GM12891 (cell line): ENCODE results near the gene CDH13.

Experiments
- DNase-seq: peaks from one replicate; pipeline ENCODE4 v3.0.0; 2011; ENCODE audit warnings: low spot score; ENCODE audit not compliant: insufficient read length
- FAIRE-seq: peaks from 2 replicates; lab custom pipeline; 2011; peaks lifted over from hg19 to GRCh38; lab: Jason Lieb, UNC
- PAX5 ChIP-seq: IDR thresholded peaks from 2 replicates; pipeline ENCODE4 v1.6.1; 2011; ENCODE audit warnings: low read length, moderate library complexity, mild to moderate bottlenecking; ENCODE audit not compliant: insufficient read depth, severe bottlenecking
- POLR2A ChIP-seq: IDR thresholded peaks from 2 replicates; pipeline ENCODE4 v1.6.1; 2011; ENCODE audit warnings: low read depth, low read length, control low read depth
- POLR2AphosphoS5 ChIP-seq: IDR thresholded peaks from 2 replicates; pipeline ENCODE4 v1.6.1; 2011; ENCODE audit warnings: low read depth, low read length, control low read depth
- POU2F2 ChIP-seq: IDR thresholded peaks from 2 replicates; pipeline ENCODE4 v1.6.1; 2011; ENCODE audit warnings: low read depth, mild to moderate bottlenecking, control low read depth, low read length, moderate library complexity
- SPI1 ChIP-seq: IDR thresholded peaks from 2 replicates; pipeline ENCODE4 v1.6.1; 2011; ENCODE audit warnings: low read depth, low read length, control low read depth
- TAF1 ChIP-seq: IDR thresholded peaks from 2 replicates; pipeline ENCODE4 v1.6.1; 2011; ENCODE audit warnings: low read depth, low read length, control low read depth

Gene CDH13

DNA sequence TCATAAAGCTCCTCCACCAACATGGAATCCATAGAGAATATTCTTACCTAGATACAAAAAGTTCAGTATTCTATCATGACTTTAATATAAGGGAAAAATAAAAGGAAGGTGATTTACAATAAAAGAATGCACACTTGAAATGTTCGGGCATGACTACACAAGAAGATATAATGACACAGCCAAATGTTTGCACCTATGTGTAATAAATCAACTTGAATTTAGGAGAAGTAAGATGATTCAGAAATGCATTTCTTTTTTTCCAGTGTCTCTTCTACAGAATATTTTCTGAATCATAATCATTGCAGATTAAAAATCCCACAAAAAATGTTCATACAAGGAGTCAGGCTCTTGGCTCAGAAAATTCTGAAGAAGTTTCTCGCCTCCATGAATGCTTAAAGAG, 777.0 kb downstream of the CDH13 start:
- TF ChIP-seq TAF1 (no peak), POLR2A (no peak), POLR2AphosphoS5 (no peak), SPI1 (no peak), POU2F2 (no peak), PAX5 (no peak)
- DNase-seq (no peak), FAIRE-seq (no peak)

DNA sequence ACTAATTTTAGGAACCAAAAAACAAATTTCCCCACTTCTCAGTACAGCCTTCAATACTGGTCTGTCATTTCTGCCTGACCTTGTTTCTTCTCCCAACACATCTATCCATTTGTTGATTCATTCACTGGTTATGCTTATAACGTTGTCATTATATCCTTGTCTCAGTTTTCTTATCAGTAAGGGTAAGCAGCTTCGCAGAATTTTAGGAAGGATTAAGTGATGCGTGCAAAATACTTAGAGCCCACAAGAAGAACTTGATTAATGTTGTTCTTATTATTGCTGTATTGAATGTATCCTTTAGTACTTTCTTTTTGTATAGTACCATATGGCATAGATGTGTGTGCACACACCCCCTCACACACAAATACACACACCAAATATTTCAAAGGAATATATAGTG, 777.5 kb downstream of the CDH13 start:
- no peak for DNase-seq
- TF ChIP-seq SPI1 (no peak), POLR2A (no peak), TAF1 (no peak), POU2F2 (no peak), PAX5 (no peak), POLR2AphosphoS5 (no peak)
- no peak for FAIRE-seq

DNA sequence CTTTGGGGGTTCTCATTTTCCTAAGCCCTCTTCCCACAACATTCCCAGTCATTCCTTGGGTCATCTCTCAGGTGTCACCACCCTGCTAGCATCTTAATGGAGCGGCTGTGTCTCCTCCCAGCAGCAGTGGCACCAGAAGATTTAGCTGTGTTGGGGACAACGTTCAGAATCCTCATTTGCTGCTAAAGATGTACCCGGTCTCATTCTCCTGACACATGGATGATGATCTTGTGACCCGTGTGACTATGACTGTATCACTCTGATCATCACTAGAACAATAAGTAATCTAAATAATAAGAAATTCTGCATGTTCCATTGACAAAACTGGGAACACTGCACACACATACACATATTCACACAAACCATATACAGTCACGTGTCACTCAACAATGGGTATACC, 781.2 kb downstream of the CDH13 start:
- no peak for FAIRE-seq
- no peak for TF ChIP-seq POU2F2
- TF ChIP-seq TAF1 = no peak
- no peak for TF ChIP-seq PAX5
- TF ChIP-seq POLR2AphosphoS5 = no peak
- no peak for TF ChIP-seq SPI1
- TF ChIP-seq POLR2A = no peak
- no peak for DNase-seq

DNA sequence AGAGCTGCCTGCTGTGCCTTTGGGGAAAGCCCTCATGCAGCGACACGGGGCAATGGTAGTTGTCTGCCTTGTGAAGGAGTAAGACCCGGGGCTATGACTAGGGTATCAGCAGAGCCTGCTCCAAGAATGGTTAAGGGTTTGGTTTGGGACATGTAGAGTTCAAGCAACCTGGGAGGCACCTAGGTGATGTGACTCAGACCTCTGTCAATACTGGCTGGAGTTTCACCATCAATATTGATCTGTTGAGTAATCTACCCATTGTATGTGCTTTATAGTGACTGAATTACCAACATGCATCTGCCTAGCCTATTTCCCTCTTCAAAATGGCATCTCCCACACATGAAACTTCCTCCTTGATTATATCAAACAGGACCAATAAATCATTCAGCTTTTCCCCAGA, 782.6 kb downstream of the CDH13 start:
- TF ChIP-seq SPI1 = no peak
- no peak for TF ChIP-seq POLR2AphosphoS5
- no peak for TF ChIP-seq TAF1
- TF ChIP-seq POLR2A = no peak
- TF ChIP-seq PAX5 = no peak
- no peak for DNase-seq
- no peak for FAIRE-seq

DNA sequence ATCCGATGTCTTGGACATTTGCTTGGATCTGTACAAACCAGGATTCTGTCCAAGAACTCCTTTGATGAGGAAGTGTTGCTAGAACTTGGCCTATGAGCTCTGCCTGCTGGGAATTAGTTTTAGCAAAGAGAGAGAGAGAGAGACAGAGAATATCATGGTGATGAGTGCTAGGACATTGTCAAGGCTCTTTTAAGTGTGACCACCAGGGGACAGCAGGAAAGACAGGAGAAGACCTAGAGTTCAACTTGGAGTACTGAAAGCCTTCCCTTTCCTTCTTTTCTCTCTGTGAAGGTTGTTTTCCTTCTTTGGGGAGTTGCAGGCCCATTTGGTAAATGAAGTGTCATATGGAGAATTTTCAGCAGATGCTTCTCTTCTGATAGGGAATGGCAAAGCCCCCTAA, 791.8 kb downstream of the CDH13 start:
- FAIRE-seq (no peak), DNase-seq (no peak)
- TF ChIP-seq POU2F2 (no peak), SPI1 (no peak), PAX5 (no peak), POLR2AphosphoS5 (no peak), POLR2A (no peak), TAF1 (no peak)

DNA sequence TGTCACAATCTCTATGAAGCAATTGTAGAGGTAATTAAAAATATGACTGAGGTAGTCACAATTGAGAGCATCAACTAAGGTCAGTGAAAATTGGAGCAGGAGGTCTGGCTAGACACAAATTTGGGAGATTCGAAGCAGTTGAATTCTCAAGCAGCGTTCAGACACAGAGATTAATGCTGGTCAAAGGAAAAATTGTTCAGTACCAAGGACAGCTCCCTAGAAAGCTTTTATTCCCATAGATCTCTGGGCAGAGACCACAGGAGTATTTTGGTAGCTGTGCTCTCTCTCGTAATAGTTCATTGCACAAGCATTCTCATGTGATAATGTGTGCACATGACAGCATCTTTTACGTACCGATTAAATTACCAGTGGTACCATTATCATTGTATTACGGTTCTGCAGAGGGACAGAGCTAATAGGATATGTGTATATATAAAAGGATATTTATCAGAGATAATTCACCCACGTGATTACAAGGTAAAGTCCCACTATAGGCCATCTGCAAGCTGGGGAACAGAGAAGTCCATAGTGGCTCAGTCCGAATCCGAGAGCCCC, 793.5 kb downstream of the CDH13 start:
- no peak for TF ChIP-seq PAX5
- no peak for TF ChIP-seq POLR2AphosphoS5
- no peak for TF ChIP-seq TAF1
- TF ChIP-seq SPI1 = no peak
- no peak for TF ChIP-seq POLR2A
- no peak for DNase-seq
- no peak for FAIRE-seq

DNA sequence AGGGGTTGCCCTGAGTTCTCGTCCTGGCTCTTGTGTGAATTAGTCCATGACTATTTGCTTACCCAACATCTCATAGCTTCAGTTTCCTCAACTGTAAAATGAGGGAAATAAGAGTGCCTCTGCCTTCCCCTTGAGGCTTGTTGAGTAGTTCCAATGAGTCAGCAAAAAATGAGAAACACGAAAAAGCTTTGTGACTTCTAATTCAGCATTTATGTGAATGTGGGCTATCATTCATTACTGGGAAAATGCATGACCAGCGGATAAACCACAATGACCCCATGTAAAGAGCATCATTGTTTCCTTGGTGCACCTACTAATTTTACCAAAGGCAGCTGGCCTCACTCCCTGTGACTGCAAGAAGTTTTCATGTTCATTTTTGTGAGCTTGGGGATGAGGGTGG, 806.4 kb downstream of the CDH13 start:
- TF ChIP-seq POLR2AphosphoS5 (no peak), POLR2A (no peak), SPI1 (no peak), TAF1 (no peak), PAX5 (no peak), POU2F2 (no peak)
- FAIRE-seq (no peak), DNase-seq (no peak)

DNA sequence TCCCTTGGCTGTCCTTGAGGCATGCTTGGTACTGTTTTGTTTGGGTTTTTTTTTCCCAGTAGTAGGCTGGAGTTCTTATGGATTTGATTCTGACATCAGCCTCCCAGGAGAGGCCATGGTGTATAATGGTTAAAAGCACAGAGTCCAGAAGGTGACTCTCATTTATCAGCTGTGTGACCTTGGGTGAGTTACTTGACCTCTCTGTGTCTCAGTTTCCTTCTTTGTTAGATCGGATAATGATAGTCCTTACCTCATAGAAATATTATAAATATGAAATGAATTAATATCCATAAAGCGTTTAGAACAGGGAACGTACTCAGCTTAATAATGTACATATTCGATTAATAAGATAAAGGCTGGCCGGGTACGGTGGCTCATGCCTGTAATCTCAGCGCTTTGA, 810.3 kb downstream of the CDH13 start:
- DNase-seq (no peak), FAIRE-seq (no peak)
- TF ChIP-seq PAX5 = no peak
- TF ChIP-seq POU2F2 = no peak
- no peak for TF ChIP-seq POLR2A
- TF ChIP-seq POLR2AphosphoS5 = no peak
- no peak for TF ChIP-seq TAF1
- TF ChIP-seq SPI1 = no peak

DNA sequence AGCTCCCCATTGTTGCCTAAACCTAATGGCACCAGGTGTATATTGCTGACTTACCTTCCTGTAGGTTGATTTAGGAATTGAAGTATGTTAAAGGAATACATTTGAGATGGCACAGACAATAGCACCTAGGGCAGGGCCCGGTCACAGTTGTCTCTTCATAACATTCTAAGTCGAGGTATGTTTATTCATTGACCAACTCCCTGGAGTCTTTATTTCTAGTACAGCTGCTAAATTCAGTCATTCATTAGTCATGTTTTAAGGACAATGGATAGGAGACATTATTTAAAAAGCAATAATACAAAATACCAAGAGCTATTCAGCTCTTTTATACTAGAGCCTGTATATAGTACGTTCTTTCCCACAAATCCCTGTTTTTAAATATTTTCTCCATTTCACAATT, 811.6 kb downstream of the CDH13 start:
- no peak for TF ChIP-seq SPI1
- TF ChIP-seq POLR2A = no peak
- no peak for TF ChIP-seq POLR2AphosphoS5
- TF ChIP-seq TAF1 = no peak
- TF ChIP-seq PAX5 = no peak
- no peak for TF ChIP-seq POU2F2
- no peak for DNase-seq
- no peak for FAIRE-seq

DNA sequence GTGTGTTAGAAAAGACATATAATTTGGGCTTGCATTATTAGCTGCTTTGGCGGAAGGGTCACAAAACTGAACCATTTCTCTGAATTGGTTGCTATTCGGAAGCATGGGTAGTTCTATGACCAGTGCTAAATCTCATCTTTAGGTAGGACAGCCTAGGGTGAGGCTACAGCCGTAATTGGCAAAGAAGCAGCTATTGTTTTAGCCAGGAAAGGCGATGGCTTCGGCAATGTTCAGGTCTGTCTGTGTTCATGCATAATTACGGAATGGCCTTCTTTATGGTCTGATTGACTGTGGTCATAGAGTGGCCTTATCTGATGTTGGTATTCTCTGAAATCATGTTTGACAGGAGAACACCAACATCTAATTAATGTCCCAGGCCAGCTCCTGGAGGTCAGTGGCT, 812.6 kb downstream of the CDH13 start:
- TF ChIP-seq POLR2AphosphoS5 (no peak), TAF1 (no peak), POU2F2 (no peak), POLR2A (no peak), PAX5 (no peak), SPI1 (no peak)
- DNase-seq (no peak), FAIRE-seq (no peak)

DNA sequence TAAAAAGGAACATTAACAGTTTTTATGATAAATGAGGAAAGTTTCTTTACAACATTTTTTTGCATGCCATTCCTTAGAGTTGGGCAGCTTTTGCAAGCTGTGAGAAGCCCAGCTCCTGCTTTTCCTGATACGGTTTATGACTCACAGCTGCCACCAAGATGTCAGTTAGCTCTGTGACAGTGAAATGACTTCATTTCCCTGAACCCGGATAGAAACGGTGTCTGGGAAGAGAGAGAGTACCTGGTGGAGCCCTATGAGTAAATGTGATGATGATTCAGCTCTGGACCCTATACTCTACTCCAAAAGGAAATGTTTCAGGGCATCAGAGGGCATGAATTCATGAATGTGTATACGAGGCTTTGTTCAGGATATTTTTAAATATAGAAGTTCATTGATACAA, 814.7 kb downstream of the CDH13 start:
- DNase-seq (no peak), FAIRE-seq (no peak)
- TF ChIP-seq SPI1 (no peak), POLR2A (no peak), POU2F2 (no peak), TAF1 (no peak), POLR2AphosphoS5 (no peak), PAX5 (no peak)
